ENCODE measurements around the gene WNT16.

DNA sequence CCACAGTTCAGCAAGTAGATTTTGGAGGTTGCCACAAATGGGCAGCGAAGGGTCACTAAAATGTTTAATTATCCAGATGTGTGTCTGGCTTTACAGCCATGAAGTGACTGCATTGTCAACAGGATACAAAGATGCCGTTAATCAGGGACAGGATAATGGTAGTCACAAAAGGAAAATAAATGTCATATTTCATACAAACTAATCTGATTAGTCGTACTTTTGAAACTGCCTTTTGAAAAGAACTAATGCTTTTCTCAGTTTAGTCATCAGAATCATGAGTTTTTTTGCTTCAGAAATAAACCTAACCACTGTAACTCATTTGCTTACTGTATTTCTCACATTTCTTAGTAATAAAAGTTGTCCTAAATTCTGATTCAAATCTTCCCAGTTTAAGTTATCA is 22.2 kb upstream of the WNT16 start:
- TF ChIP-seq CTCF (IDR thresholded peaks at IDR 0.05) (no peak), POLR2A (IDR thresholded peaks at IDR 0.05) (no peak), POLR2AphosphoS5 (IDR thresholded peaks at IDR 0.05) (no peak)

All from breast epithelium (tissue), 3 donors.